ENCODE results near the gene KIF1A. TPM values are rescaled to one million over a fixed set of nuclear protein-coding genes. Genes with fewer than 3 reads are reported as not detected.

Gene KIF1A
- total and polyA plus RNA-seq, 2 donors (not counting 3 experiments of a cell fraction or from before 2014, with no cell fraction given) = 0.11 to 0.64 TPM

DNA sequence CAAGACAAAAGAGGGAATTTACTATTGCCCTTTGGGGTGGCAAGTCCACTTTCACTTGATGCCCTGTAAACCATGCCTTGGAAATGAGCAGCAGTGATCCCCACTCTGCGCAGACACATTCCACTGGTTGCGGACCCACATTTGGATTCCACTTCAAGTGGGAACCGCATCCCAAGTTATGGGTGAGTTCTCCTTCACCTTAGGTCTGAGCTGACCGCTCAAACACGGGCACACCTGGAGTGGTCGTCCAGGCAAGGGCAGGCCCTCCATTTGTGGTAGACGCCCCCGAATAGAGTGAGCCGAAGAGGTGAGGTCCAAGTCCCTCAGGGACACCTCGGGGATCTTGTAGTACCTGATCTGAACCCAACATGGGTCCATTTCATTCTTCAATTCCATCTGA is 38.9 kb upstream of the KIF1A start:
- no peaks in the 10 kb centered on the region for H3K9me1 ChIP-seq (replicated peaks; ENCODE audit: control insufficient read depth, extremely low read depth, insufficient read depth, low read length)
- no peak overlapping the region for H3K4me3 ChIP-seq (replicated peaks in 1 of 3; ENCODE audit: insufficient read depth in 1 of 3, low read depth in 1 of 3, low read length in 3 of 3)
- H3K4me1 ChIP-seq (ENCODE audit: control insufficient read depth, extremely low read depth, insufficient read depth, low read length) = no peaks in the 10 kb centered on the region
- FAIRE-seq (no peak), DNase-seq (ENCODE audit: low read depth, low spot score) (no peak)
- no peak overlapping the region for H2AFZ ChIP-seq (ENCODE audit: low read depth, low read length)
- no peaks in the 10 kb centered on the region for H4K20me1 ChIP-seq (replicated peaks; ENCODE audit: control insufficient read depth, extremely low read depth, insufficient read depth, low read length)
- H3K4me2 ChIP-seq (ENCODE audit: insufficient read depth, low read length) = no peak overlapping the region
- TF ChIP-seq POLR2A (IDR thresholded peaks at IDR 0.05; ENCODE audit: low read depth, low read length) (no peak), CTCF (IDR thresholded peaks at IDR 0.05; ENCODE audit: extremely low read depth in 1 of 2, insufficient read depth in 1 of 2, low read depth in 1 of 2, low read length in 2 of 2) (no peak), FOS (IDR thresholded peaks at IDR 0.05; ENCODE audit: borderline replicate concordance, insufficient read depth, low read length) (no peak), JUN (IDR thresholded peaks at IDR 0.05; ENCODE audit: borderline replicate concordance, insufficient read depth, insufficient read length, low read depth) (no peak), POLR2AphosphoS5 (IDR thresholded peaks at IDR 0.05; ENCODE audit: insufficient read depth, low read depth, low read length) (no peak), MYC (IDR thresholded peaks at IDR 0.05; ENCODE audit: low read depth, low read length) (no peak), GATA2 (IDR thresholded peaks at IDR 0.05; ENCODE audit: insufficient read depth, insufficient read length, low read depth, low read length) (no peak), EZH2 (IDR thresholded peaks at IDR 0.05; ENCODE audit: borderline replicate concordance, low read depth, low read length, severe bottlenecking) (no peak), MAX (IDR thresholded peaks at IDR 0.05; ENCODE audit: insufficient read depth, insufficient read length) (no peak)
- no TSS peak for BruUV-seq (replicated peaks)
- no peak overlapping the region for H3K9ac ChIP-seq (replicated peaks; ENCODE audit: extremely low read depth, insufficient read depth, low read length)
- H3K27ac ChIP-seq (ENCODE audit: insufficient read depth, low read depth, low read length) = no peak overlapping the region
- dilution Hi-C loops (cut with MboI; ENCODE audit: extremely low pct_ligation_motif_present, low sequenced_read_pairs) = no loop called here
- POLR2A ChIA-PET = no interaction called here
- CTCF ChIA-PET = interaction anchor here (1.1 to 1.7 kb wide), 2 partner anchors 17 to 55 kb away, joined by 4 to 5 read pairs; no protein-coding TSS in a partner anchor
- H3K36me3 ChIP-seq (ENCODE audit: control insufficient read depth in 2 of 2, extremely low read depth in 1 of 2, insufficient read depth in 2 of 2, low read length in 2 of 2) = no peaks in the 10 kb centered on the region
- H3K27me3 ChIP-seq (ENCODE audit: control insufficient read depth in 2 of 2, insufficient read depth in 2 of 2, low read length in 2 of 2) = peaks cover 0 to 6% of the 10 kb centered on the region in 2 experiments
- intact Hi-C loops (cut with micrococcal nuclease) = loop anchor here (10.0 kb wide), 2 partner anchors 286 to 456 kb away; partner anchors contain the start of genes HDLBP, PASK and SEPTIN2
- H3K9me3 ChIP-seq (replicated peaks; ENCODE audit: control insufficient read depth, insufficient read depth, low read length) = no peaks in the 10 kb centered on the region
- H3K79me2 ChIP-seq (ENCODE audit: control insufficient read depth, insufficient read depth, low read length) = no peaks in the 10 kb centered on the region

Measured in endothelial cell of umbilical vein (primary cell).